HCEC 1CT (cell line): ENCODE measurements around the gene TCFL5.
"Not testable (repeated sequence)": the region's sequence is repeated elsewhere in the genome, so short reads cannot be mapped to it uniquely, and the experiment has no call there.

Experiments used
- DNase-seq: peaks from one replicate; pipeline ENCODE4 v3.0.0-alpha.2; 2017

TCFL5 gene

GRCh38 chr20:62879275-62880146 is 17.9 kb upstream of the TCFL5 start:
- DNase-seq, result no peak

DNA sequence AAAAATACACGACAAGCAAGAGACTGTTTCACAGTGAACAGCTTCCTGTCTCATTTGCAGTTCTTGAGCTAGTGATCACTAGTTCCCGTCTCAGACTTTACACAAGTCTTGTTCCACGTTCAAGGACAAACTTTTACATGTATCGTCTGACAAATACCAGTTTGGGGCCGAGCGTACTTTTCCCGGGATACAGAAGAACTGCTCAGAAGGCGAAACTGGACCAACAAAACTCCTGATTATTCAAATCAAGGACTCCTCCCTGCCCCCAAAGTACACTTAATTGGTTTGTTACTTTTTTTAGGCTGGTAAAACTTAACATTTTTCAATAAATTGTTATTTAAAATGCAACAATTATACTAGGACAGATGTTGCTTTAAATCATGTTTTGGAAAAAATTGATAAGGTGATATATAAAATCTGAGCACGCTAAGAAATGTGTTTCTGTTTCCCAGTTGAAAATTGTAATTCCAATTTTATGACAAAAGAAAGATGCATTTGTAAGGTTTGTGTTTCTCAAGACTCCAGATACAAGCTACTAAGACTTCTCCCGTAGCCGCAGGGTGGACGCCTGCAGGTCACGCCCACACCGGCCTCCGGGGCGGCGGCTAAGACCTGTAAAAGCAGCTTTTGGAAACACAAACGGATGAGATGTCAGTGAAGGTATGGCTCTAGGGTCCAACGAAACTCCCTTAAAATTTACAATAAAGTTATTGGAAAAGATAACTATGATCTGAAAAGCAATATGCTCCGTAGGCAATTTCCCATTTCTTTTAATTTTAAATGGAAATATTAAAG is 16.8 kb upstream of the TCFL5 start:
- no peak for DNase-seq

DNA sequence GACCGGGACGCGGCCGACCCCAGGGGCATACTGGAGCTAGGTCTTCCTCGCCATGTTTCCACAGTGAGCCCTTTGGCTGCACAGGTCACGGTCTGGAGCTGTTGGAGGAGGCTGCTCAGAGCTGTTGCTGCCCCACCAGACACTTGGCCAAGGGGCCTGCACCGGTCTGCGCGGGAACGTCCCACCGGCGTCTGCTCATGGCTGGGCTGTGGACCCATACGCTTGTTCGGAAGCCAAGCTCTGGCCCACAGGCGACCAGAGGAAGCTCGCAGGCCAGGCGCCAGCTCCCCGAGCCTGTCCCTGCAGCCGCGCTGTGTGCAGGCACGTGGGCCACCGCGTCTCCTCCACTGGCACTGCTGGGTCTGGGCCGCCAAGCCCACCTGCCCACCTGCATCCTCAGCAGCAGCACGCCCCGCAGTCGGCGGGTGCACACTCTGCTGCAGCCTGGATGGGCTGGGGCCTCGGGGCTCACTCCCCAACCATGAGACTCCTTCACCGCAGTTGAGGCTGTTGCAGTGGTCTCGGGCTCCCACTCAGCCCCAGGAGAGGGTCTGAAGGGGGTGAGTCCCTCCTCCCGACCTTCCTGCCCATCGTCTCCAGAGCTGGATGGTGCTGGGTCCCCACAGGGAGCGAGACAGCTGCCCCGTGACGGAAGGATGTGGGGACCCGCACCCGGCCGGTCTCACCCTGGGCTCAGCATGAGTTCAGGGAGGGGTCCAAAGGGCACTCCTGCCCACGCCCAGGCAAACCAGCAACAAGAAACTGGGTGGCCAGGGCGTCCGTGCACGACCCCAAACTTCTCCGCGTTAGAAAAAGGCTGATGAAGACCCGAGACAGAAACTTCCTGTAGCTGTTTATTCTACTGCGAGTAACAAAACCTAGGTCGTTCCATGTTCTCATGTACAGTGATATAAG is 15.5 kb upstream of the TCFL5 start:
- DNase-seq, result no peak

- no peak for DNase-seq
Measured at GRCh38 chr20:62876501-62876901, 14.9 kb upstream of the TCFL5 start.

- DNase-seq, result peak; percentile 36
Measured at GRCh38 chr20:62875419-62876361, 14.1 kb upstream of the TCFL5 start.

- no peak for DNase-seq
Measured at GRCh38 chr20:62874964-62875344, 13.3 kb upstream of the TCFL5 start.

DNA sequence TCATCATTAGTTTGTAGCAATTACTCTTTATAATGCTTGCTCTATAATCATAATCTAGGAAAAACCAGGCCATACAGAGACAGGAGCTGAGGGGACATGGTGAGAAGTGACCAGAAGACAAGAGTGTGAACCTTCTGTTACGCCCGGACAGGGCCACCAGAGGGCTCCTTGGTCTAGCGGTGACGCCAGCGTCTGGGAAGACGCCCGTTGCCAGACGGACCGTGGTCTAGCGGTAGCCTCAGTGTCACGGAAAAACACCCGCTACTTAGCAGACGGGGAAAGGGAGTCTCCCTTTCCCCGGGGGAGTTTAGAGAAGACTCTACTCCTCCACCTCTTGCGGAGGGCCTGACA is 12.0 kb upstream of the TCFL5 start:
- DNase-seq, result peak; percentile 13

- DNase-seq, result no peak
Measured at GRCh38 chr20:62873280-62873679, 11.7 kb upstream of the TCFL5 start.

DNA sequence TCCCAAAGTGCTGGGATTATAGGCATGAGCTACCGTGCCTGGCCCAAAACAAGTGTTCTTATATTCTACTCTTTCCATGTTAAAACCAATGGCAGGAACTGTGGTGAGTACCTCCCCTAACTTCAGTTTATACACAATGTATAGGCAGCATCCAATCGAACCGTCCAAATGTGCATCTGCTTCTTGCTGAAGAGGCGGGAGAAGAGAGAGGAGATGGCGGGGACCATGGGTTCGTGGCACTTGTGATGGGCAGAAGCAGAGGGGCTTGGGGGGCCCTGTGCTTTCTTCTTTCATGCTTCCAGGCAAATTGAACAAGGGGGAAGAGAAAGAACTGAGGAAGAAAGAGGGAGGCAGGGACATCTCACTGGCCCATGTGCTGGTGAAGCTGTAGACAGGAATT is 11.2 kb upstream of the TCFL5 start:
- no peak for DNase-seq

DNA sequence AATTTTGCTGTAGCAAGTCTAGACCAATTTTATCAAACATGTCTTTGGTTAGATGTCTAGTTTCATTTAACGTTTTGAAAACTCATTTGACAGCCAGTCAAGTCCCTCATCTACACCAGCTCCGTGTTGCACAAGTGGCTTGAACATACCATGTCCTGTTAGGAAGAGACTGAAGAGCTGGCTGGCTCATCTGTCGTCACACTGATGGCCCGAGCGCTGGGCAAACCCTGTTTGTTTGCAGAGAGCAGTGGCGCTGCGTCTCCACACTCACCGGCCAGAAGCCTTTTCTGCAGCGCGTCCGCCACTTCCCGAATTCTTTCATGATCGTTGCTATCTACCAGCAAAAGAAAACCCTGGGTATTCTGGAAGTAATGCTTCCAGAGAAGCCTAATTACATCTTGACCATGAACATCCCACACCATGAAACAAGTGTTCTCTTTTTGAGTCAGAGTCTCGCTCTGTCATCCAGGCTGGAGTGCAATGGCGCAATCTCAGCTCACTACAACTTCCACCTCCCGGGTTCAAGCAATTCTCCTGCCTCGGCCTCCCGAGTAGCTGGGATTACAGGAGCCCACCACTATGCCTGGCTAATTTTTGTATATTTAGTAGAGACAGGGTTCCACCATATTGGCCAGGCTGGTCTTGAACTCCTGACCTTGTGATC is 10.7 kb upstream of the TCFL5 start:
- no peak for DNase-seq

DNA sequence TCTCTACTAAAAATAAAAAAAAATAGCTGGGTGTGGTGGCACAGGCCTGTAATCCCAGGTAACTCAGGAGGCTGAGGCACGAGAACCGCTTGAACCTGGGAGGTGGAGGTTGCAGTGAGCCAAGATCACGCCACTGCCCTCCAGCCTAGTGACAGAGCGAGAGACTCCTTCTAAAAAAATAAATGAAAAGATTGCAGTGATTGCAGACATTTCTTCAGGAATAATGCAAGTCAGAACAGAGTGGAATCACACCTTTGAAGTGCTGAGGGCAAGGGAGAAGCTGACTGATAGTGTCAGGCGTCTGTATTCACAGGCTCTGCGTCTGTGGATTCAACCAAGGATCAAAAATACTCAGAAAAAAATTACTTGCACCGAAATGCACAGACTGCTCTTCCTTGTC is 2.6 kb upstream of the TCFL5 start:
- no peak for DNase-seq

- peak; percentile 9 for DNase-seq
Measured at GRCh38 chr20:62860924-62861691, 514 bp downstream of the TCFL5 start.

DNA sequence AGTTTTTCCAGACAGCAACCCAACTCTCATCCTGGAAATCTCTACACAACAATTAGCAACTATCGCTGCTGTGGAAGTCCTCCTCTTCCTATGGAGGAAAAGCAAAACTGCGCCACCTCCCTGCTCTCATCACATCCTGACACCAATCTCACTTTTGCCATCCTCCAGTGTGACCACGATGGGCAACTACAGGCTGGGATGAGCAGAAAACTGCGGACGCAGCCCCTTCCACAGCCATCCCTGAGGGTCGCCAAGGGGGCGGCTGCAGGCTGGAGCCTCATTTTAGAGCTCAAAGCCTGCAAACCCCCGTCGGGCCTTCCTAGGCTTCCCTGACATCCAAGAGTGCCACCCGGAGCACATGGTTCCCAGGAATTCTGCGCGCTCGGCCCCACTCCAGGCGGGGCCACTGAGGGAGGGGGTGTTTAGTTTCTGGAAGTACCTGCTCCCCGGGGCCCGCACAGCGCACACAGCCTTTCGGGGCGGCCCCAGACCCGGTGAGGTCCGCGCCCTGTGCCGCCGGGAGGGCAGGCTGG is 1.2 kb downstream of the TCFL5 start:
- DNase-seq, result no peak

DNA sequence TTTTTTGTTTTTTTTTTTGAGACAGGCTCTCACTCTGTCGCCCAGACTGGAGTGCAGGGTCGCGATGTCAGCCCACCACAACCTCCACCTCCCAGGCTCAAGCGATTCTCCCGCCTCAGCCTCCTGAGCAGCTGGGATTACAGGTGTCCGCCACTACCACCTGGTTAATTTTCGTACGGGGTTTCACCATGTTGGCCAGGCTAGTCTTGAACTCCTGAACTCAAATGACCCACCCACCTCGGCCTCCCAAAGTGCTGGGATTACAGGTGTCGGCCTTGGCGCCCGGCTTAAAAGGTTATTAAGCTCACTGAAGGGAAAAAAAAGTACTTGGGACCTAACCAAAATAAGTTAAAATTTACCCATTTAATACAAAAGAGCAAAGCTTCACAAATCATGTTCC is 1.9 kb downstream of the TCFL5 start:
- no peak for DNase-seq

DNA sequence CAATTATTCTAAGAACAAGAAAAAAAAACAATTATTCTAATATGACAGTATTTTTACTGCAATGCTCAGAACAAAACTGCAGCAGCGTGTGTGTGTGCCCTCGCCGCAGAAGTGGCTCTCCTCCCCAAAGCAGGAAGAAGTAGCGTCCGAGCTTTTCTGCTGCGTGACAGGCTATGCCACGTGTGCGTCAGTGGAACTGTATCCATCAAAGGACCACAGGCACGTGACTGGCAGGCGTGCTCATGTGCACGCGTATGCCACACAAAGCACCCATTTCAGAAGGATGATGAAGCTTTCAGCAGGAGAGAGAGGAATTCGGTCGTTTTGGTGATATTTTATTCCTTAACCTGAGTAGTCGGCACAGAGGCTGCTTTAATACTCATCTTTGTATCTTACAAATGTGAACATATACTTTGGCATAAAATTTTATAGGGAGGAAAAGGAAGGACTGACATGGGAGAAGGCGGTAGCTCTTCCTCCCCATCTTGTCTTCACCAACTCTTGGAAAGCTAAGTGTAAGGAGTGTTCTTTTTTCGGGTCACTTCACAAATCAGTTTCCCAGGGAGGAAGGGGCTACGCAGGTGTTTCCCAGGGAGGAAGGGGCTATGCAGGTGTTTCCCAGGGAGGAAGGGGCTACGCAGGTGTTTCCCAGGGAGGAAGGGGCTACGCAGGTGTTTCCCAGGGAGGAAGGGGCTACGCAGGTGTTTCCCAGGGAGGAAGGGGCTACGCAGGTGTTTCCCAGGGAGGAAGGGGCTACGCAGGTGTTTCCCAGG is 3.4 kb downstream of the TCFL5 start:
- no peak for DNase-seq

- DNase-seq, result no peak
Measured at GRCh38 chr20:62856931-62857619, 4.5 kb downstream of the TCFL5 start.

DNA sequence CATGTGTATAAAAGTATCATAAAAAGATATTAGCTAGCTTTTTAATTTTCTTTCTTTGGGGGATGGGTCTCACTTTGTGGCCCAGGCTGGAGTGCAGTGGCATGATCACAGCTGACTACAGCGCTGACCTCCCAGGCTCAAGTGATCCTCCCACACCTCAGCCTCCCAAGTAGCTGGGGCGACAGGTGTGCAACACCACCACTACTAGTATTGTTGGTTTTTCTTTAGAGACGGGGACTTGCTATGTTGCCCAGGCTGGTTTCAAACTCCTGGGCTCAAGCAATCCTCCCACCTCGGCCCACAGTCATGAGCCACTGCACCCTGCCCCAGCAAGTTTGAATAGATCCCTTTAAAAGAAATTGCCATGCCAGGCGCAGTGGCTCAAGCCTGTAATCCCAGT is 6.5 kb downstream of the TCFL5 start:
- DNase-seq, result no peak

- DNase-seq, result no peak
Measured at GRCh38 chr20:62854121-62854520, 7.5 kb downstream of the TCFL5 start.

DNA sequence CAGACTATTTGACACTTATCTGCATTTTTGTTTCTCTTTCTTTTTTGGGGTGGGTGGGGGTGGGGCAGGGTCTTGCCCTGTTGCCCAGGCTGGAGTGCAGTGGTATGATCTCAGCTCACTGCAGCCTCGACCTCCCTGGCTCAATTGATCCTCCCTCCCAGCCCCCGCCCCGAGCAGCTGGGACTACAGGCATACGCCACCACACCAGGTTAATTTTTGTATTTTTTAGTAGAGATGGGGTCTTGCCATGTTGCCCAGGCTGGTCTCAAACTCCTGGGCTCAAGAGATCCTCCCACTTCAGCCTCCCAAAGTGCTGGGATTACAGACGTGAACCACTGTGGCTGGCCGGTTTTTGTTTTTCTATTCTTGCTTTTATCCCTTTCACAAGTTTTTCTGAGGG is 8.3 kb downstream of the TCFL5 start:
- DNase-seq, result not testable (repeated sequence)
